H1 (cell line): Measurements from ENCODE around the gene ATF7IP2.

Experiments used
- CTCF ChIP-seq, 3 experiments: IDR thresholded peaks; 1 replicate in 2 of 3; 2 replicates in 1 of 3; pipeline versions ENCODE4 v1.5.1 to v1.6.1; 2011; ENCODE audit warnings: low read length in 3 of 3, mild to moderate bottlenecking in 3 of 3, inconsistent platforms in 2 of 3, low read depth in 1 of 3, moderate library complexity in 1 of 3; ENCODE audit not compliant: insufficient read depth in 1 of 3; ENCODE audit errors: control extremely low read depth in 1 of 3
- EZH2 ChIP-seq: fragments of 200-600 bp; sonication (generic); IDR thresholded peaks from 2 replicates; pipeline ENCODE4 v1.7.1; 2012; ENCODE audit warnings: low read depth, mild to moderate bottlenecking, moderate library complexity, low read length, inconsistent platforms; ENCODE audit not compliant: severe bottlenecking
- MAFK ChIP-seq: IDR thresholded peaks from 2 replicates; pipeline ENCODE4 v1.6.1; 2012; ENCODE audit warnings: low read depth, mild to moderate bottlenecking, improper control_type of control experiment, low read length
- POLR2A ChIP-seq, 2 experiments: IDR thresholded peaks; 1 replicate in 1 of 2; 2 replicates in 1 of 2; pipeline ENCODE4 v1.6.1; 2011; ENCODE audit warnings: low read depth in 2 of 2, low read length in 2 of 2, mild to moderate bottlenecking in 2 of 2; ENCODE audit errors: control extremely low read depth in 1 of 2
- ZNF274 ChIP-seq: IDR thresholded peaks from 2 replicates; pipeline ENCODE4 v1.7.0; 2012; ENCODE audit warnings: low read length, borderline replicate concordance; ENCODE audit errors: extremely low read depth

- TF ChIP-seq ZNF274 = no peak
- TF ChIP-seq CTCF (IDR thresholded peaks at IDR 0.05; ENCODE audit: control extremely low read depth in 1 of 3, insufficient read depth in 1 of 3, low read depth in 1 of 3, low read length in 3 of 3) = no peak
- TF ChIP-seq POLR2A (IDR thresholded peaks at IDR 0.05; ENCODE audit: control extremely low read depth in 1 of 2, low read depth in 2 of 2, low read length in 2 of 2) = no peak
- TF ChIP-seq EZH2 = no peak
- no peak for TF ChIP-seq MAFK
Observed at GRCh38 chr16:10352262-10352661, 33.6 kb upstream of the ATF7IP2 start.
